GM19239 (cell line): Measurements from ENCODE around the gene PXK.
"Not testable (repeated sequence)": the region's sequence is repeated elsewhere in the genome, so short reads cannot be mapped to it uniquely, and the experiment has no call there.

Source experiments
- DNase-seq: peaks from one replicate; pipeline ENCODE4 v3.0.0; 2011; ENCODE audit warnings: low spot score; ENCODE audit not compliant: insufficient read length
- FAIRE-seq: peaks from 2 replicates; lab custom pipeline; 2011; peaks lifted over from hg19 to GRCh38; lab: Jason Lieb, UNC

The PXK gene

DNA sequence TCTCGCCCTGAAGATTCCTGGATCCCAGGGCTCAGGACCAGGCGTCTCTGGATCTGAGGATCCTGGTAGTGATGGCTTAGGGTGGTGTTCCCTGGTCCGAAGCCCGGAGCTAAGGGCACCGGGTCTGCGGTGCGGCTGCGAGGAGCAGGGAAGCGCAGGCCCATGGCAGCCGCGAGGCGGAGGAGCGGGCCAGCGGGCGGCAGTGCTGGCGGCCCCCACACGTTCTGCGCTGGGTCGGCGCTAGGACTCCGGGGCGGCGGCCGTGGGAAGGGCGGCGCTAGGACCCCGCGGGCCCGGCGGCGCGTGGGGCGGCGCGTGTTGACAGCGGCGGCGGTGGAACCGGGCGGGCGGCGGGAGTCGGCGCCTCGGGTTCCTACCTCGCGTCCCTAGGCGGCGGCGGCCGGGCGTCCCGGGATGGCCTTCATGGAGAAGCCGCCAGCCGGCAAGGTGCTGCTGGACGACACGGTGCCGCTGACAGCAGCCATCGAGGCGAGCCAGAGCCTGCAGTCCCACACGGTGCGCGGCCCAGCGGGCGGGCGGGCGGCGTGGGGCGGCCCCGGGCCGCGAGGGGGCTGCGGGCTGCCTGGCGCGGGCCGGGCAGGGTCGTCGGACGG lies at the start of gene PXK:
Gene PXK (plus strand): TSS at position 318 of the 614 bp plus-strand sequence. CDS start 97 bp downstream, at position 415.
- peak; percentile 42 for FAIRE-seq

DNA sequence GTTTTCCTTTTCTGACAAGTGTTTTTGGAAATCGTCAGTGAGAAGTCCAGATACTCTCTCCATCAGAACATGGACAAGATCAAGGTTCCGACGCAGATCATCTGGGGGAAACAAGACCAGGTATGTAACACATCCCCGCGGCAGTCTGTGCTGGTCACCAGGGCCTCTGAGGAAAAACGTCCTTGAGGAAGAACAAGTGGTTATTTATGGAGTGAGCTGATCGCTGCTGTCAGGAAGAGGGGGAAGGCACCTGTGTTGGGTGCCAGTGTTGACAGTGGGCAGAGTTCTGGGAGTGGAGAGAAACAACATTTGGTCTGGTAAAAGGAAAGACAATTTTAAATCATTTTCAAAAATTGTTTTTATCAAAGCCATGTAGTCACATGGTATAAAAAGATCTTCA lies 47.4 kb upstream of the PXK start:
- no peak for DNase-seq
- no peak for FAIRE-seq

More for the DNA sequence above, at the start of gene PXK:
- peak; percentile 72 for DNase-seq

DNA sequence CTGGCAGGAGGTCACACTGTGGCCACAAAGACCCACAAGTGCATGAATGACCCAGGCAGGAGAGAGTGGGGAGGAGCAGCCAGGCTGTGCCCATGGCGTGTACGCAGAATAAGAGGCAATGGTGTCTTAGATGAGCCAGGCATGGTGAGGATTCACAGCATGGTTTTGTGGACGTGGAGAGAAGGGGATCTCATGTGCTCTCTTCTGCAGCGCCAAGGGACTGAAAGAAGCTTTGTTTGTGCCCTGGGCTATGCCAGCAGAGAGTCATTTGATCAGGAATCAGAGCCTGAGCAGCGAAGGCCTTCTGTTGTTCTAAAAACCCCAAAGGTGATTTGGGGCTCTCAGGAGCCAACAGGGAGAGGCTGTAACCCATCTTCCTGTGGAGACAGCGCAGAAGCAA lies 45.3 kb upstream of the PXK start:
- FAIRE-seq, result no peak
- no peak for DNase-seq

DNA sequence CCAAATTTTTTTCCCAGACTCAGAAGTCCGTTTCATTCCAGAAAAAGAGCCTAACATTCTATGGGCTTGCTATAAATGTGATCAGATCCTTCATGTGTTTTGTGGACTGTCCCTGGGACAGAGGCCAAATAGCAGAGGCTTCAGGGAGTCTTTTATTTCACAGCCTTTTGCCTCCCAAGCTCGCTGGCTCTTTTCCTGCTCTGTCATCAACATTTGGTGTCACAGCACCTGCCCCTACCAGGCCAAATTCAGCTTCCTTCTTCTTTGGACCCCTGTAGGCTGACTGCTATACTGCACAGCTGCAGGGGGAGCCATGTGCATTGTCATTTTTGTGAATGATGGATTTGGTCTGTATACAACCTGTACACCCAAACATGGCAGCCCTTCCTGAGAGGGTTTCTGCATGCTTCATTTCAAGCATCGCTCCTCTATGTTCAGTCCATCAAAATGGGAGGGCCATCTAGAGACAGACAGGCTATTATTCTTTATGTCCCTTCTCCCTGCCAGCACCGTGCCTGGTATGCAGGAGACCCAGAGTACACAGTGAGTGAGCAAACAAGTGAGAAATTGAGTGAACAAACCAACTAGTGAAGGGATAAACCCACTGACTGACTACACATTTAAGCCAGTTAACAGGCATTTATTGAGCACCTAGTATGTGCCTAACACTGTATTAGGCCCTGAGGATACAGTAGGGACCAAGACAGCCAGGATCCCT lies 44.5 kb upstream of the PXK start:
- DNase-seq, result no peak
- no peak for FAIRE-seq

DNA sequence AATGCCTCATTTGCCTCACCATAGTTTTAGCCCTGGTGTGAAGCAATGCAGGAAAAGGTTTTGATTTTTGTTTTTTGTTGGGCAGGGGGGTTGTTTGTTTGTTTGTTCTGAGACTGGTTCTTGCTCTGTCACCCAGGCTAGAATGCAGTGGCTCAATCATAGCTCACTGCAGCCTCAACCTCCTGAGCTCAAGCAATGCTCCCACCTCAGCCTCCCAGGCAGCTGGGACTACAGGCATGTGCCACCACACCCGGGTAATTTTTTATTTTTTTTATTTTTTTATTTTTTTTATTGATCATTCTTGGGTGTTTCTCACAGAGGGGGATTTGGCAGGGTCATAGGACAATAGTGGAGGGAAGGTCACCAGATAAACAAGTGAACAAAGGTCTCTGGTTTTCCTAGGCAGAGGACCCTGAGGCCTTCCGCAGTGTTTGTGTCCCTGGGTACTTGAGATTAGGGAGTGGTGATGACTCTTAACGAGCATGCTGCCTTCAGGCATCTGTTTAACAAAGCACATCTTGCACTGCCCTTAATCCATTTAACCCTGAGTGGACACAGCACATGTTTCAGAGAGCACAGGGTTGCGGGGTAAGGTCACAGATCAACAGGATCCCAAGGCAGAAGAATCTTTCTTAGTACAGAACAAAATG lies 43.6 kb upstream of the PXK start:
- not testable (repeated sequence) for FAIRE-seq, DNase-seq

DNA sequence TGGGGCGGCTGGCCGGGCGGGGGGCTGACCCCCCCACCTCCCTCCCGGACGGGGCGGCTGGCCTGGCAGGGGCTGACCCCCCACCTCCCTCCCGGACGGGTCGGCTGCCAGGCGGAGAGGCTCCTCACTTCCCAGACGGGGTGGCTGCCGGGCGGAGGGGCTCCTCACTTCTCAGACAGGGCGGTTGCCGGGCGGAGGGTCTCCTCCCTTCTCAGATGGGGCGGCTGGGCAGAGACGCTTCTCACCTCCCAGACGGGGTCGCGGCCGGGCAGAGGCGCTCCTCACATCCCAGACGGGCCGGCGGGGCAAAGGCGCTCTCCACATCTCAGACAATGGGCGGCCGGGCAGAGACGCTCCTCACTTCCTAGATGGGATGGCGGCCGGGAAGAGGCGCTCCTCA lies 42.2 kb upstream of the PXK start:
- DNase-seq, FAIRE-seq: not testable (repeated sequence)

DNA sequence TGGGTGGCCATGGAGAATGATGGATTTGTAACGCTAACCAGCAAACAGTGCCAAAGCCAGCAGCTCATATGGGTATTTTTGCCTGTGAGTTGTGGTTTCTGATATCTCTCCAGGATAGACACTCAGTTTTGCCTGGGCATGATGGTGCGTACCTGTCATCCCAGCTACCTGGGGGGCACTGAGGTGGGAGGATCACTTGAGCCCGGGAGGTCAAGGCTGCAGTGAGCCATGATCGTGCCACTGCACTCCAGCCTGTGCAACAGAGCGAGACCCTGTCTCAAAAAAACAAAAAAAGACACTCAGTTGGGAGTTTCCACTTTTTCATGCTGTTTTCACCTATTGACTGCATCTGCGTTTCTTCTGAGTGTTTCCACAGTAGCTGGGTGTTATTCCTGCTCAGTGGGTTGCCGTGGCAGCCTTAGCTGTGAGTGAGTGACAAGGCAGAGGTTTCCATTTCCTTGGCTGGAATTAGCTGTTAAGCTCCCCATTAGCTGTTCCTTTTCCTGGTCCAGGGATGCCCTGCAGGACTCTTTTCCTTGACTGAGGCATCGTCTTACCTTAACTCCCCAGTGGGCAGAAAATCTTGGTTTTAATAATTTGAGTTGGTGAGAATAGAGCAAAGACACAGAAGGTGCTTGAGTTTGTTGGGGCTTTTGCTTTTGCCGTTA lies 40.9 kb upstream of the PXK start:
- no peak for FAIRE-seq

DNA sequence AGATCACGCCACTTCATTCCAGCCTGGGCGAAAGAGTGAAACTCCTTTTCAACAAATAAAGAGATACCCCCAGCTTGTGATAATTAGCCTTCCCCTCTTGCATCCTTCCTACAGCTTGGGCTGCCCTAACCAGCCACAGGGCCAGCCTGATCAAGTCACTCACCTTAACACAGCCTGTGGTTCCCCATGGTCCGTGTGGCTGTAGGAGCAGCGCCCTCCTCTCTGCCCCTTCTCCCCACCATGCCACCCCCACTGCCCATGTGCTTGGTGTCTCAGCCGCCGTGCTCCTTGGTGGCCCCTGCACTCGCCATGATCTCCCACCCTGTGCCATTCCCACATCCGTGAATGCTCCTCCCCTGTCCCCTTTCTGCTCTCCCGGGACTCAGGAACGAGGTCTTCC lies 39.8 kb upstream of the PXK start:
- DNase-seq (no peak), FAIRE-seq (no peak)

More for the DNA sequence above, 40.9 kb upstream of the PXK start:
- no peak for DNase-seq

DNA sequence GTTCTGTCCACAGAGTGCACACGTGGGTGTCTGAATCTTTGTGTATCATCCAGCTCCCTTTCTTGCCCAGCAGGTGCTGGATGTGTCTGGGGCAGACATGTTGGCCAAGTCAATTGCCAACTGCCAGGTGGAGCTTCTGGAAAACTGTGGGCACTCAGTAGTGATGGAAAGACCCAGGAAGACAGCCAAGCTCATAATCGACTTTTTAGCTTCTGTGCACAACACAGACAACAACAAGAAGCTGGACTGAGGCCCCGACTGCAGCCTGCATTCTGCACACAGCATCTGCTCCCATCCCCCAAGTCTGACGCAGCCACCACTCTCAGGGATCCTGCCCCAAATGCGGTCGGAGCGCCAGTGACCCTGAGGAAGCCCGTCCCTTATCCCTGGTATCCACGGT lies 39.2 kb upstream of the PXK start:
- FAIRE-seq, result no peak
- DNase-seq, result no peak

DNA sequence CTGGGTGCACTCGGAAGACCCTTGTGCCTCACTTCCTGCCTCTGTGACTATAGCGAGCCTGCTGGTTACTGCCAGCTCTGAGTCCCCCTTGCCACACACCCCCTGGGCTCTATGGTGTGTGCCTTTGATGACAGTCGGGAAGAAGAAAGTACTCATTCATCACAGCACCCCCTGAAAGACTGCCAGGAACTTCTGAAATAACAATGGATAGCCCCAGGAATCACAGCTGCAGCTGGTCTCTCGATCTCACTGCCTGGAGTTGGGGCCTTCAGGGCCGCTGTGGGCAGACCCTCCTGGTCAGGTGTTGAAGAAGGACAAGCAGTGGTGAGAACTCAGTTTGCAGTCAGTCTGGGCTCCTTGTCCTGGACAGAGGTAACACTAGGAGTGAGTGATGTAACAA lies 36.4 kb upstream of the PXK start:
- no peak for DNase-seq
- no peak for FAIRE-seq

DNA sequence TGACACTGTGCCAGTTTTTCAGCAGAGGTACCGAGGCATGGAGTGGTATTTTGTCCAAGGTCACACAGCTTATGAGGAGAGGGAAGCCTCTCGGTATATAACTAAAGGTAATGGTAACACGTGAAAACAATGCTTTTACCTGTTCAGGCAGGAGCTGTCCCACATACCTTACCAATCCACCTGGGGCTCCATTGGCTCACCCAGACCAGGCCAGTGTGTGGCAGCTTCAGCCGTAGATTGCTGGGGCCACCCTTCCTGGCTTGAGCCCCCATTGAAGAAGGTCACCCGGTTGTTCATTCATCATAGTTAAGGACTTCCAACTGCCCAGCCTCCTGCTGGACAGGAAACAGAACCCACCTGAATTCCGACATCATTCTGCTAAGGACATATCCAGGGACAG lies 35.8 kb upstream of the PXK start:
- no peak for DNase-seq
- FAIRE-seq, result no peak

DNA sequence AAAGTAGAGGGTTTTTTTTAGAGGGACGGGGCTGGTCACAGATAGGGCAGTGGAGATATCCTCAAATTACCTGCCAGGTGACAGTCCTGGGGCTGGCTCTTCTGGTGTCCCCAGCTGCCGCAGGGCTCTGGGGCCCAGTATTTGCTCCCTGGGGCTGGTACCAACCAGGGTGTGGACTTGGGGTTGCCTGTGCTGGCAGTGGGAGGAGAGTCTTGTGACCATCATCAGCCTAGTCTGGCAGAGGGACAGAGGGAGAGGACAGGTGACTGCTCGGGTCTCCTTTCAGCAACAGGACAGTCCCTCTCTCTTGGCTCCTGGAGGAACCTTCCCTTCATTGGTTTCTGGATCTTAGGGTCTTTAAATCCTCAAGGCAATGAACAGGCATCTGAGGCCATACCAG lies 34.5 kb upstream of the PXK start:
- no peak for FAIRE-seq
- DNase-seq, result no peak

DNA sequence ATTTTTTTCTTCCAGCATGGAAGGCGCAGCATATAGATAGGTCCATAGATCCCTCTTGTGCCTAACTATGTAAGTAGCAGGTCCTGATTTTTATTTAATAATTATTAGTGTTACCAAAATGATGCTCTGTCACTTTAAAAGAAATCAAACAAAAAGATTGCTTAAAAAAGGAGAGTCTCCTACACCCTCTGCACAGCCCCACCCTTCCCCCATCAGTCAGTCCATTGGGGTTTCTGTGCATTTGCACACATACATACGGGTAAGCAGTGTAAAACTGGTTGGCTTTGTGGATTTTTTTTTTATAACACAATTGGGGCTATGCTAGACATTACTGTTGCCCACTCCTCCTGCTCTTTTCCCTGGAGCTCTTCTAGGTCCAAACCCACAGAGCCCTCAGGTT lies 33.6 kb upstream of the PXK start:
- FAIRE-seq (no peak), DNase-seq (no peak)

DNA sequence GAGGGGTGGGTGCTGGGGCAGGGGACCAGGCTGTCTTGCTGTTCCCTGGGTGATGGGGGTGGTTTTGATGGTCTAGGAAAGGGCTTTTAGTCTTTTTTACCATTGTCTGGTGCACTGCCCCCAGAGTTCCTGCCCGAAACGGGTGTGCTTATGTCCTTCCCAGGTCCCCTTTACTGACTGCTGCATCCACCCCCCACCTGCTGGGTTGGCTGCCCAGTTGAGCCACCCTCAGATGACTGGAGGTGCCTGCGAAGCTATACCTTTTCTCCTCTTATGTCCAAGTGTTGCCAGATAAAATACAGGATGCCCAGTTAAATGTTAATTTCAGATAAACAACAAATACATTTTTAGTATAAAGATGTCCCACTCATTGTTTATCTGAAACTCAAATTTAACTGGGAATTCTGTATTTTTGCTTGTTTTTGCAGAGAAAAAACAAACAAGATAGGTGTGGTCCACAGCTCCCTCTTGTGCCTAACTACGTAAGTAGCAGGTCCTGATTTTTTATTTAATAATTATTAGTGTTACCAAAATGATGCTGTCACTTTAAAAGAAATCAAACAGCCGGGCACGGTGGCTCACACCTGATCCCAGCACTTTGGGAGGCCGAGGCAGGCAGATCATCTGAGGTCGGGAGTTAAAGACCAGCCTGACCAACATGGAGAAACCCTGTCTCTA lies 32.7 kb upstream of the PXK start:
- DNase-seq (no peak), FAIRE-seq (peak; percentile 76)

DNA sequence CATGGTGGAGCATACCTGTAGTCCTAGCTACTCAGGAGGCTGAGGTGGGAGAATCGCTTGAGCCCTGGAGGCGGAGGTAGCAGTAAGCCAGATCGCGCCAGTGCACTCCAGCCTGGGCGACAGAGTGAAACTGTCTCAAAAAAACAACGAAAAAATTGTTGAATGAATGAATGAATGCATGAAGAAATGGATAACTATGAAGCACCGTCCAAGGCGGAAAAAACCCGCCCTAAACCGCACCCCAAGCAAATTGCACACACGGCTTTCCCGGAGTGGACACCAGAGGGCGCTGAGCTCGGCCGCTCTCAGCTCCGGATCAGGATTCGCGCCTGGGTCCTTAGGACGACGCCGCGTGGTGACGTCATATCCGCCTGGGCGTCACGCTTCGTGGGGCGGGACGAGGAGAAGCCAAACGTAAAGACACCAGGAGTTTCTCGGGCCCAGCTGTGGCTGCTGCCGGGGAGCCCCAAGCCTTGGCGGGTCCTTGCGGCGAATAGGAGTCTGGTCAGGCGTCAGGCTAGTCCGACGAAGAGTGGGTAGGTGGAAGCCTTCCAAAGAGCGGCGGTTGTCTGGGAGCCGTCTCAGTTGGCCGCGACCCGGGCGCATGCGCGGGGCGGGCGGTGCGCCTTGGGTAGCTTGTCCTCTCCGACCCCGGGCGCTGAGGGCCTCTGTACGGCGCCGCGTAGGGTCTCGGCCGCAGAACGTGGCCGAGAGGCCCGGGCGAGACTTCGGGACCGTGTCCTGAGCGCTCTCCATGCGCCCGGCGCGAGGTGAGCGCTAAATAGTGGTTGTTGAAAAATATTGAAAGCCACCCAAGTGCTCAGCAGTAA lies 26.6 kb upstream of the PXK start, which contains the start of the genes HTD2 and RPP14:
Gene HTD2 (plus strand): TSS at position 639 of the 830 bp plus-strand sequence. CDS start 11,094 bp downstream, outside the sequence.
Gene RPP14 (plus strand): TSS at position 364 of the 830 bp plus-strand sequence. CDS start 4,085 bp downstream, outside the sequence.
- DNase-seq (peak; percentile 87), FAIRE-seq (peak; percentile 98)

DNA sequence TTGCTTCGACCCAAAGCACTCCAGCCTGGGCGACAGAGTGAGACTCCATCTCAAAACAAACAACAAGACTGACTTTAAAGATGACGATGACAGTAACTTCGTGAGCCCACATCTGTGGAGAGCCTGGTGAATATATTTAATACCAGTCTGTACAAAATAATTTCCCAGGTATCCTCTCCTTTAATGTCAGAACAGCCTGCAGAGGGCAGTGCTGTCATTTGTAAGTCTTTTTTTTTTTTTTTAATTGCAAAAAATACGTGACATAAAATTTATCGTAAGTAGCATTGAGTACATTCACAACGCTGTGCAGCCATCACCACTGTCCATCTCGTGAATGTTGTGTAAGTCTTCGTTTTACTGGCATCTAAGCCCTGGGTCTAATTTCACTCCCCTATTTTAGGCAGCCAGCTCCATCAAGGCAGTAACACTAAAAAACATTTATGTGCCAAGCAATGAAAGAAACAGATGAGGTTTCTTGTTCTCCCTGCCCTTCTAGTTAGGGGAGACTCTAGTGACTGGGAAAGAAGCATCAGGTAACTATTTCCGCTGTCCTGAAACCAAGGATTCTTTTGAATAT lies 25.0 kb upstream of the PXK start:
- FAIRE-seq, result peak; percentile 67
- no peak for DNase-seq

DNA sequence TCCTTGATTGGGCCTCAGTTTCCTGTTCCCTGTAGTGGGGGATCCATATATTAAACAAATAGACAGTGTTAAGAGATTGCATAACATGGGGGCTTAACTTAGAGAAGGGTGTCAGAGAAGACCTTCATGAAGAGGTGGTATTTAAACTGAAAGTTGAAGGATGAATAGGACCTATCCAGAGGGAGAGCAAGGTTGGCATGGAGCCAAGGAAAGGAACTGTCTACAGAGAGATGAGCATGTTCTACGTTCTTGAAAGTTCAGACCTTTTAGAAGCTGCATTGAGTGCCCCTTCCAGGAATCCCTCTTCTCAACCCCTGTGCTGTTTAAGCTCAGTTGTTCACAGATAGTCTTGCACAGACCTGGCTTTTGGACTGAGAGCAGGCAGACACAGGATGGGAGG lies 24.0 kb upstream of the PXK start:
- no peak for DNase-seq
- FAIRE-seq, result no peak

DNA sequence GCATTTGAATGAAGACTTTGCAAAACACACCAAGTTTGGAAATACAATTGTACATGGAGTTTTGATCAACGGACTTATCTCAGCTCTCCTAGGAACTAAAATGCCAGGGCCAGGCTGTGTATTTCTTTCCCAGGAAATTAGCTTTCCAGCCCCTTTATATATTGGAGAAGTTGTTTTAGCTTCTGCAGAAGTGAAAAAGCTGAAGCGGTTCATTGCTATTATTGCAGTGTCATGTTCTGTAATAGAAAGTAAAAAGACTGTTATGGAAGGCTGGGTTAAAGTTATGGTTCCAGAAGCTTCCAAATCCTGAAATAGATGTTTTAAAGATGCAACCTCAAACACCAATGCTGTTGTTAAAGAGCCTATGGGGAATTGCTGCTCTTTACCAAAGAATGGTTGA lies 14.9 kb upstream of the PXK start:
- no peak for FAIRE-seq
- no peak for DNase-seq

DNA sequence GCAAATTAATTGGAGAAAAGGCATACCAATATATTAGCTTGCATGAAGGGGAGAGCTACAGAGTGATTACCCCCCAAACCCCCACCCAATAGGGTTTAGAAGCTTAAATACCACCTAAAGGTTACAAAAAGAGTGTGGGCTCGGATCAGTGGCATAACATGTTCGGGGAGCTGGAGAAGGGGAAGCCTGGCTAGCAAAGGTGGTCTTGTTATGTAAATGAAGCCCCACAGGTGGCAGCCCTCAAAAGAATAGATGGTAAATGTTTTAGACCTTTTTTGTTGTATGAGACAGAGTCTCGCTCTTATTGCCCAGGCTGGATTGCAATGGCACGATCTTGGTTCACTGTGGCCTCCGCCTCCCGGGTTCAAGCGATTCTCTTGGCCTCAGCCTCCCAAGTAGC lies 10.9 kb upstream of the PXK start:
- FAIRE-seq (no peak), DNase-seq (no peak)
